Activated CD4-positive, alpha-beta T cell treated with anti-CD3 and anti-CD28 coated beads, Interleukin-2, Interleukin-6, amounts not matched to agents 100 ng/mL and 50 ng/mL, durations not matched to agents 16 hours and 8 hours (primary cell): Measurements from ENCODE around the gene NEU1.
A peak's percentile ranks its signal among the peaks of the same experiment; 100 is the strongest.
"Not testable (repeated sequence)": the region's sequence is repeated elsewhere in the genome, so short reads cannot be mapped to it uniquely, and the experiment has no call there.

ENCODE experiments used
- DNase-seq: peaks from one replicate; pipeline ENCODE4 v3.0.0-alpha.2; 2020

Gene NEU1

DNA sequence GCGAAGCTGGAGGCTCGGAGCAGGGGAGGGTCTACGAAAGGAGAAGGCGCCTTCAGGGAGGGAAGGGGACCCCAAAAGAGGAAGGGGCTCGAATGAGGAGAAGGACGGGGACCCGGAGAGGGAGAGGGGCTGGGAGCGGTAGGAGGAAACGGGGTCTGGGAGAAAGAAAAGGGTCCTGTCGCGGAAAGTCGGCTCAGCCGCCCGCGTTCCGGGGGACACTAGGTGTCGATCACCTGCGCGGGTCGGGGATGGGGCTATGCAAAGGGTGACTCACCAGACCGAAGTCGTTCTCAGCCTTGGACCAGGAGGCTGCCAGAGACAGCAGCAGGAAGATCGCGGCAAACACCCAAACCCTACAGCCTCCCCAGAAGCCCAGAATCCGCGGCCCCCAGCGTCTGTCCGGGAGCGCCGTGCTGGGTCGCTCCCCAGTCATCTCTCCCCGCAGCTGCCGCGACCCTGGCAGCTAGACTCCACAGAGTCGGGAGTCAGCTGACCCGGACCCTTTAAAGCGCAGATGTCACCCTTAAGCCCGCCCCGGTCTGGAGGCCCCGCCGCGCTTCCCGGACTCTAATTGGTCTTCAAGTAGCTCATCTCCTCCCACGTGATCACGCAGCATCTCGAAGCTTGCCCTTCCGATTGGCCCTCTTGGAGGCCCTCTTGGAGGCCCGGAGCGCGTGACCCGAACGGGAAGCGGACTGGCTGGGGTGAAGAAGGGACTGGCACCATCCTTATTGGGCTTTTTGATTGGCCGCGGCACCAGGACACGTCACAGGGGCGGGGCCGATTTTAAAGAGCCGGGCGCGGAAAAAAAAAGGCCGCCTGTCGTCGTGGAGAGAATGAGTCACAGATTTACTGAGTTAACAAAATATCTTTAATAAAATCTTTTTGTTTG, at the start of gene NEU1:
NEU1 (minus strand) TSS at position 478 of the 892 bp plus-strand sequence; CDS start at position 433, 45 bp downstream.
- DNase-seq: peak; percentile 100

- no peak for DNase-seq
Measured at GRCh38 chr6:31911826-31912585, 49.4 kb upstream of the NEU1 start.

GRCh38 chr6:31909298-31909697, 46.7 kb upstream of the NEU1 start:
- not testable (repeated sequence) for DNase-seq

- peak; percentile 61 for DNase-seq
Measured at GRCh38 chr6:31908791-31909190, 46.2 kb upstream of the NEU1 start.

DNA sequence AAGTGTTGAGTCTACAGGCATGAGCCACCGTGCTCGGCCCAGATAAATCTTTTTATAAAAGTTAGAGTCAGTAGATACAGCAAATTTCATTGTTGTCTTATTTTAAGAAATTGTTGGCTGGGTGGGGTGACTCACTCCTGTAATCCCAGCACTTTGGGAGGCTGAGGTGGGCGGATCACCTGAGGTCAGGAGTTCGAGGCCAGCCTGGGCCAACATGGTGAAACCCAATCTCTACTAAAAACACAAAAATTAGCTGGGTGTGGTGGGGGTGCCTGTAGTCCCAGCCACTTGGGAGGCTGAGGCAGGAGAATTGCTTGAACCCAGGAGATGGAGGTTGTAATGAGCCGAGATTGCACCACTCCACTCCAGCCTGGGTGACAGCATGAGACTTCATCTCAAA, 45.6 kb upstream of the NEU1 start:
- DNase-seq: not testable (repeated sequence)

- peak; percentile 39 for DNase-seq
Measured at GRCh38 chr6:31907158-31907813, 44.7 kb upstream of the NEU1 start.

GRCh38 chr6:31906727-31907126, 44.1 kb upstream of the NEU1 start:
- not testable (repeated sequence) for DNase-seq

DNA sequence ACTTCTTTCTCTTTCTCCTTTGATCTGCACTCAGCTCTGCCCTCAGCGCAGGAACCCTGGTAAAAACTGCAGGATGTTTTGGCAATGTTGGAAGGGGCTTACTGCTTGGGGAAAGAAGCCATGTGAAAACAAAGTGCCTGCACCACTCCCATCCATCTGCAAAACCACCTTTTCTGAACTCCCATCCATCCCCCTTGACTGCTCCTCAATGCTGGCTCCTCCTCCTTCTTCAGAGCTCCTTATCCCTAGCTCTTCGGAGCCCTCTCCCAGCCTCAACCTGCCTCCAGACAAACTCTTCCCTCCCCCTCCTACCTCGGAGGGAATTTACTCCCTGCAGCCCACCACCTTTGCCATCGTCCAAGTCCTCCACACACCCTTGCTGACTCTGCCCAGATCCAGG, 43.5 kb upstream of the NEU1 start:
- DNase-seq: no peak

- DNase-seq: no peak
Measured at GRCh38 chr6:31905041-31905440, 42.4 kb upstream of the NEU1 start.

GRCh38 chr6:31903957-31904356, 41.3 kb upstream of the NEU1 start:
- DNase-seq: no peak

- DNase-seq: peak; percentile 91
Measured at GRCh38 chr6:31901953-31902643, 39.5 kb upstream of the NEU1 start, which contains the start of gene ZBTB12. ZBTB12 (minus strand) TSS chr6:31902086; CDS start chr6:31901305, 781 bp downstream.

DNA sequence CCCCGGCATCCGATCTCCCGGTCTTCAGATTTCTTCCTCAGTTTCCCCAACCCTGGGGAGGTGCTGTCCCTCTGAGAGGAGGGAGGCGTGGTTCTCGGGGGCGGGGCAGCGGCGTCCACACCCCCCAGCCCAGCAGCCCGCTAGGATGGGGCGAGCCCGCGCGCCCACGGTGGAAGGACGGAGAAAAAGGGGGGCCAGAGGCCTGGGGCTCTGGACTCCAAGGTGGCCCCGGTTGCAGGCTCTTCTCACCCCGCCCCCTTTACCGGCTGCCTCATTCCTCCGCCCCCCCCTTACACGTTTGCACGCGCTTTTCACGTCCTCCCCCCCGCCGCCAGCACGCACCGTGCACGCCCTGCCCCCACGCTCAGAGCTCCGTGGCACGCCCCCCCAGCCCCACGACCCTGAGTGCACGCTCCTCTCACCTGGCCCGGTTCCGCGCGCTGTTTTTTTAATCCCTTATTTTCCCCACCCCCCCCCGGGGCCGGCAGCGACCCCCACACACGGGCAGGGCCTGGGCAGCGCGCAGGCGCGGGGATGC, 38.9 kb upstream of the NEU1 start:
- peak; percentile 69 for DNase-seq

- no peak for DNase-seq
Measured at GRCh38 chr6:31900917-31901414, 38.3 kb upstream of the NEU1 start.

- DNase-seq: no peak
Measured at GRCh38 chr6:31899882-31900722, 37.5 kb upstream of the NEU1 start.

DNA sequence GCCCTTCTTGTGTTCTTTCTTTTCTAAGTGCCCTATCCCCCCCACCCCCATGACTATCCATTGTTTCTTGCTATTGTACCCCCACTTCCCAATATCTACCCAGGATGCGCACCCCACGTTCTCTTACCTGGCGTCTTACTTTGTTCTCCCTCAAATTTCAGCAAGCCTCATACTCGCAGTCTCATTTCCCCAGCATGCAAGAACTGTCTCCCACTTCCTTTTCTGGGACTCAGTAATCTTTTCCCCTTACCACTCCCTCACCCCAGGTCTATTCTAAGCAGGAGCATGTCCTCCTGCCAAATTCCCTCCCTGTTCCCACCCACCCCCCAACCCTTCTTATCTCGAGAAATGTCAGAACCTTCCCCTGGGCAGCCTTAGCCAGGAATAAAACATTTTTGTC, 36.6 kb upstream of the NEU1 start:
- no peak for DNase-seq

- peak; percentile 57 for DNase-seq
Measured at GRCh38 chr6:31898383-31899011, 35.9 kb upstream of the NEU1 start.

GRCh38 chr6:31897612-31898382, 35.2 kb upstream of the NEU1 start, which contains the start of gene EHMT2:
EHMT2 (minus strand) TSS chr6:31897698; CDS start chr6:31897677, 21 bp downstream.
- peak; percentile 91 for DNase-seq

- DNase-seq: no peak
Measured at GRCh38 chr6:31896856-31897611, 34.4 kb upstream of the NEU1 start.

DNA sequence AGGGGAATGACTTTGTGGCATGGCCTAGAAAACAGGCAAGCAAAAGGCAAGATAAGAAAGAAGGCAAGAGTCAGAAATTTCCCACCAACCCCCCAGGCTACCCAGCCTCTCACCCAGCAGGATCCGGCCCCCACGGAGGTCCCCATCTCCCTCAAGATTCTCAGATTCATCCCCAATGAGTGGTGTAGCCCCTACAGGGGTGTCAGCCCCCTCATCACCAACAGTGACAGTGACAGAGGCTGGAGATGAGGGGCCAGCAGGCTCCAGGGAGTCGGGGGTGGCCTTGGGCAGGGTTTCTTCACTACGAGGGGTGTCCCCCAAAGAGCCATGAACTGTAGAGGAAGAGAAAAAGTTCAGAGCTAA, 33.9 kb upstream of the NEU1 start:
- DNase-seq: no peak
